Neural cell (in vitro differentiated cells): ENCODE data around the gene RAB11FIP4. TPM values are rescaled to one million over a fixed set of nuclear protein-coding genes. Genes with fewer than 3 reads are reported as not detected.

Experiments
- H2AFZ ChIP-seq: fragments of 200-600, 300-800 bp; sonication (generic), shearing (Covaris generic); 2 replicates; pipeline ENCODE4 v1.6.0; 2014; ENCODE audit warnings: low read depth, mild to moderate bottlenecking, antibody characterized with exemption, low read length, moderate library complexity
- H3F3A ChIP-seq: fragments of 200-600 bp; shearing (Covaris generic); 2 replicates; pipeline ENCODE4 v1.6.1; 2016; ENCODE audit warnings: mild to moderate bottlenecking, moderate library complexity, mixed read lengths, antibody characterized with exemption, low read length; ENCODE audit not compliant: insufficient read depth, poor library complexity, severe bottlenecking
- H3K27ac ChIP-seq: fragments of 200-600, 300-800 bp; sonication (generic), shearing (Covaris generic); 2 replicates; pipeline ENCODE4 v1.5.1; 2014; ENCODE audit warnings: mild to moderate bottlenecking, low read length, moderate library complexity
- H3K27me3 ChIP-seq: fragments of 300-800, 200-600 bp; sonication (generic), shearing (Covaris generic); 2 replicates; pipeline ENCODE4 v1.6.0; 2014; ENCODE audit warnings: mild to moderate bottlenecking, low read depth, low read length, moderate library complexity; ENCODE audit not compliant: insufficient read depth
- H3K36me3 ChIP-seq: fragments of 300-800, 200-600 bp; sonication (generic), shearing (Covaris generic); 2 replicates; pipeline ENCODE4 v1.5.1; 2014; ENCODE audit warnings: mild to moderate bottlenecking, antibody characterized with exemption, low read length, moderate library complexity; ENCODE audit not compliant: insufficient read depth
- H3K4me2 ChIP-seq: fragments of 300-800, 200-600 bp; sonication (generic), shearing (Covaris generic); 2 replicates; pipeline ENCODE4 v1.6.0; 2014; ENCODE audit warnings: mild to moderate bottlenecking, low read length
- H3K4me3 ChIP-seq: fragments of 300-800, 200-600 bp; sonication (generic), shearing (Covaris generic); 2 replicates; pipeline ENCODE4 v1.5.1; 2014; ENCODE audit warnings: mild to moderate bottlenecking, low read length, moderate library complexity
- H3K79me2 ChIP-seq: fragments of 200-600 bp; shearing (Covaris generic); replicated peaks from 2 replicates; pipeline ENCODE4 v1.6.0; 2014; ENCODE audit warnings: mild to moderate bottlenecking, low read length, moderate library complexity; ENCODE audit not compliant: insufficient read depth
- H3K9ac ChIP-seq: fragments of 300-800, 200-600 bp; sonication (generic), shearing (Covaris generic); 2 replicates; pipeline ENCODE4 v1.6.1; 2016; ENCODE audit warnings: mild to moderate bottlenecking, low read length, mixed read lengths
- H3K9me2 ChIP-seq: fragments of 200-600 bp; shearing (Covaris generic); 2 replicates; pipeline ENCODE4 v1.6.1; 2016; ENCODE audit warnings: mild to moderate bottlenecking, low read length, mixed read lengths; ENCODE audit not compliant: insufficient read depth
- H3K9me3 ChIP-seq: fragments of 200-600, 300-800 bp; sonication (generic), shearing (Covaris generic); 2 replicates; pipeline ENCODE4 v1.6.1; 2016; ENCODE audit warnings: mild to moderate bottlenecking, mixed run types, low read length, moderate library complexity, mixed read lengths
- H4K20me1 ChIP-seq: fragments of 200-600 bp; shearing (Covaris generic); 2 replicates; pipeline ENCODE4 v1.6.1; 2016; ENCODE audit warnings: mild to moderate bottlenecking, mixed run types; ENCODE audit not compliant: insufficient read depth
- CTCF ChIP-seq: fragments of 450-650 bp; IDR thresholded peaks from 2 replicates; pipeline ENCODE4 v1.5.1; 2014; ENCODE audit warnings: antibody characterized with exemption, mild to moderate bottlenecking, moderate library complexity; ENCODE audit not compliant: poor library complexity, severe bottlenecking
- EP300 ChIP-seq: fragments of 450-650 bp; conservative IDR thresholded peaks from 2 replicates; pipeline ENCODE4 v1.6.1; 2014; ENCODE audit warnings: antibody characterized with exemption, mild to moderate bottlenecking, moderate library complexity; ENCODE audit not compliant: poor library complexity, severe bottlenecking
- EZH2 ChIP-seq: fragments of 200-600, 300-800 bp; shearing (Covaris generic), sonication (generic); IDR thresholded peaks from 2 replicates; pipeline ENCODE4 v1.6.1; 2014; ENCODE audit warnings: antibody characterized with exemption, low read length, borderline replicate concordance, mild to moderate bottlenecking; ENCODE audit not compliant: insufficient read depth, poor library complexity, severe bottlenecking
- MXI1 ChIP-seq: fragments of 450-650 bp; conservative IDR thresholded peaks from 2 replicates; pipeline ENCODE4 v1.6.1; 2014; ENCODE audit warnings: antibody characterized with exemption, mild to moderate bottlenecking; ENCODE audit not compliant: poor library complexity, severe bottlenecking
- POLR2AphosphoS5 ChIP-seq: IDR thresholded peaks from 2 replicates; pipeline ENCODE4 v1.6.1; 2012
- RAD21 ChIP-seq: fragments of 450-650 bp; conservative IDR thresholded peaks from 2 replicates; pipeline ENCODE4 v1.6.1; 2014; ENCODE audit warnings: antibody characterized with exemption, mild to moderate bottlenecking, moderate library complexity
- REST ChIP-seq: IDR thresholded peaks from 2 replicates; pipeline ENCODE4 v1.6.1; 2012; ENCODE audit warnings: borderline replicate concordance
- SMC3 ChIP-seq: fragments of 450-650 bp; conservative IDR thresholded peaks from 2 replicates; pipeline ENCODE4 v1.6.1; 2014; ENCODE audit warnings: antibody characterized with exemption, mild to moderate bottlenecking, moderate library complexity; ENCODE audit not compliant: poor library complexity
- TAF1 ChIP-seq: IDR thresholded peaks from 2 replicates; pipeline ENCODE4 v1.6.1; 2012; ENCODE audit warnings: low read depth
- polyA plus RNA-seq: library from polyadenylated mRNA; depleted of rRNA; stranded (reverse); fragments of >200 nt; gene quantifications from 2 replicates; pipeline ENCODE4 v1.2.3, GENCODE V29; 2014

The RAB11FIP4 gene
- polyA plus RNA-seq, 1 donor from 2014 or later: 14.4 TPM

- no peaks in the 10 kb centered on the region for H3K27me3 ChIP-seq
- no peaks in the 10 kb centered on the region for H3K79me2 ChIP-seq
- H3K4me2 ChIP-seq: no peak overlapping the region
- H3F3A ChIP-seq: no peaks in the 10 kb centered on the region
- no peak overlapping the region for H3K4me3 ChIP-seq
- no peaks in the 10 kb centered on the region for H4K20me1 ChIP-seq
- no peak overlapping the region for H2AFZ ChIP-seq
- TF ChIP-seq MXI1 (no peak), RAD21 (no peak), SMC3 (no peak), REST (no peak), EZH2 (no peak), CTCF (no peak), POLR2AphosphoS5 (no peak), TAF1 (no peak), EP300 (no peak)
- H3K36me3 ChIP-seq: no peaks in the 10 kb centered on the region
- no peaks in the 10 kb centered on the region for H3K9me3 ChIP-seq
- no peaks in the 10 kb centered on the region for H3K9me2 ChIP-seq
- H3K9ac ChIP-seq: no peak overlapping the region
- H3K27ac ChIP-seq: no peak overlapping the region
These were observed 23.1 kb downstream of the RAB11FIP4 start for GRCh38 chr17:31414550-31414918.

- TF ChIP-seq MXI1 (no peak), TAF1 (no peak), RAD21 (no peak)
- H3K9ac ChIP-seq: no peak overlapping the region
- H3K4me3 ChIP-seq: no peak overlapping the region
These were observed 23.6 kb downstream of the RAB11FIP4 start for GRCh38 chr17:31415004-31415454.

More at GRCh38 chr17:31415004-31415454, 23.6 kb downstream of the RAB11FIP4 start:
- Histone ChIP-seq H3K4me2 (no peak overlapping the region), H3F3A (no peaks in the 10 kb centered on the region), H3K79me2 (no peaks in the 10 kb centered on the region), H3K9me2 (no peaks in the 10 kb centered on the region), H3K9me3 (no peaks in the 10 kb centered on the region), H3K27ac (no peak overlapping the region), H3K36me3 (no peaks in the 10 kb centered on the region), H2AFZ (no peak overlapping the region), H3K27me3 (no peaks in the 10 kb centered on the region), H4K20me1 (no peaks in the 10 kb centered on the region)
